GM21526 (cell line): ENCODE data around the gene EME1.

Experiments
- ATAC-seq: cut with Tn5 transposase; IDR thresholded peaks from one replicate; pipeline ENCODE4 v1.9.1; 2021; ENCODE audit warnings: moderate library complexity; ENCODE audit not compliant: unreplicated experiment, low FRiP score

Gene EME1

GRCh38 chr17:50347894-50348291 lies 25.1 kb upstream of the EME1 start:
- no peak for ATAC-seq

GRCh38 chr17:50348522-50349242 lies 24.3 kb upstream of the EME1 start:
- no peak for ATAC-seq

GRCh38 chr17:50349243-50349600 lies 23.8 kb upstream of the EME1 start:
- ATAC-seq = no peak

GRCh38 chr17:50350733-50351132 lies 22.3 kb upstream of the EME1 start:
- no peak for ATAC-seq

- ATAC-seq = no peak
Observed at GRCh38 chr17:50352072-50352692, 20.8 kb upstream of the EME1 start.

GRCh38 chr17:50352693-50353599 lies 20.1 kb upstream of the EME1 start:
- ATAC-seq = no peak

- no peak for ATAC-seq
Observed at GRCh38 chr17:50353600-50354195, 19.3 kb upstream of the EME1 start.

GRCh38 chr17:50354198-50354597 lies 18.8 kb upstream of the EME1 start:
- ATAC-seq = no peak

GRCh38 chr17:50354776-50355175 lies 18.3 kb upstream of the EME1 start:
- ATAC-seq = no peak

- ATAC-seq = no peak
Observed at GRCh38 chr17:50355336-50355700, 17.7 kb upstream of the EME1 start.

- no peak for ATAC-seq
Observed at GRCh38 chr17:50355701-50356341, 17.2 kb upstream of the EME1 start.

- no peak for ATAC-seq
Observed at GRCh38 chr17:50356418-50356817, 16.6 kb upstream of the EME1 start.

- ATAC-seq = no peak
Observed at GRCh38 chr17:50356892-50357510, 16.0 kb upstream of the EME1 start.

GRCh38 chr17:50358177-50358576 lies 14.9 kb upstream of the EME1 start:
- ATAC-seq = no peak

- no peak for ATAC-seq
Observed at GRCh38 chr17:50359005-50359699, 13.9 kb upstream of the EME1 start.

GRCh38 chr17:50359998-50360461 lies 13.0 kb upstream of the EME1 start:
- no peak for ATAC-seq

GRCh38 chr17:50360486-50361115 lies 12.4 kb upstream of the EME1 start:
- ATAC-seq = no peak

- no peak for ATAC-seq
Observed at GRCh38 chr17:50361561-50362480, 11.2 kb upstream of the EME1 start.
